22Rv1 (cell line): ENCODE results near the gene MAP2K6.

Experiments used
- ZFX ChIP-seq: fragments of 450-650 bp; IDR thresholded peaks from 2 replicates; pipeline ENCODE4 v1.6.1; 2017; ENCODE audit warnings: antibody characterized with exemption, borderline replicate concordance
- TF ChIP-seq, protein P1 (sequence below): fragments of 450-650 bp; IDR thresholded peaks from 2 replicates; pipeline ENCODE4 v1.5.1; 2017; ENCODE audit warnings: mild to moderate bottlenecking

DNA sequence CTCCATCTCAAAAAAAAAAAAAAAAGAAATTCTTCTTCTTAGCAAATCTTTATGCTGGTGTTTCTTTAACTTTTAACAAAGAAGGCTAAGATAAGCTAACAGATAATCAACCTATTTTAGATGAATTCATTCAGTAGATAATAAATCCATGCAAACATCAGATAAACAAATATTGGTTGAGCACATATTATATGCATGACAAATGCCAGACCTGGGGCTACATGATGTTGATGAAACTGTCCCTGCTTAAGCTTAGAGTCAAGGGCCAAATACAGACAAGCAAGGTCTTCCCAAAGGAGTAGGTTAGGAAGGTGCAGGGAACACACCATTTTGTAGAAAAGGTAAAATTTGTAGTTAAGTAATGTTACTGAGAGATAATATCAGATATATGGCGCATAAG, 6.7 kb upstream of the MAP2K6 start:
- TF ChIP-seq, protein P1, sequence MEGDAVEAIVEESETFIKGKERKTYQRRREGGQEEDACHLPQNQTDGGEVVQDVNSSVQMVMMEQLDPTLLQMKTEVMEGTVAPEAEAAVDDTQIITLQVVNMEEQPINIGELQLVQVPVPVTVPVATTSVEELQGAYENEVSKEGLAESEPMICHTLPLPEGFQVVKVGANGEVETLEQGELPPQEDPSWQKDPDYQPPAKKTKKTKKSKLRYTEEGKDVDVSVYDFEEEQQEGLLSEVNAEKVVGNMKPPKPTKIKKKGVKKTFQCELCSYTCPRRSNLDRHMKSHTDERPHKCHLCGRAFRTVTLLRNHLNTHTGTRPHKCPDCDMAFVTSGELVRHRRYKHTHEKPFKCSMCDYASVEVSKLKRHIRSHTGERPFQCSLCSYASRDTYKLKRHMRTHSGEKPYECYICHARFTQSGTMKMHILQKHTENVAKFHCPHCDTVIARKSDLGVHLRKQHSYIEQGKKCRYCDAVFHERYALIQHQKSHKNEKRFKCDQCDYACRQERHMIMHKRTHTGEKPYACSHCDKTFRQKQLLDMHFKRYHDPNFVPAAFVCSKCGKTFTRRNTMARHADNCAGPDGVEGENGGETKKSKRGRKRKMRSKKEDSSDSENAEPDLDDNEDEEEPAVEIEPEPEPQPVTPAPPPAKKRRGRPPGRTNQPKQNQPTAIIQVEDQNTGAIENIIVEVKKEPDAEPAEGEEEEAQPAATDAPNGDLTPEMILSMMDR, result no peak
- no peak for TF ChIP-seq ZFX
